GM19467 (cell line): ENCODE measurements around the gene MNAT1.
"Not testable (repeated sequence)": the region's sequence is repeated elsewhere in the genome, so short reads cannot be mapped to it uniquely, and the experiment has no call there.

Source experiments
- ATAC-seq: cut with Tn5 transposase; IDR thresholded peaks from one replicate; pipeline ENCODE4 v1.9.1; 2021; ENCODE audit warnings: mild to moderate bottlenecking, moderate library complexity; ENCODE audit not compliant: unreplicated experiment

Gene MNAT1

DNA sequence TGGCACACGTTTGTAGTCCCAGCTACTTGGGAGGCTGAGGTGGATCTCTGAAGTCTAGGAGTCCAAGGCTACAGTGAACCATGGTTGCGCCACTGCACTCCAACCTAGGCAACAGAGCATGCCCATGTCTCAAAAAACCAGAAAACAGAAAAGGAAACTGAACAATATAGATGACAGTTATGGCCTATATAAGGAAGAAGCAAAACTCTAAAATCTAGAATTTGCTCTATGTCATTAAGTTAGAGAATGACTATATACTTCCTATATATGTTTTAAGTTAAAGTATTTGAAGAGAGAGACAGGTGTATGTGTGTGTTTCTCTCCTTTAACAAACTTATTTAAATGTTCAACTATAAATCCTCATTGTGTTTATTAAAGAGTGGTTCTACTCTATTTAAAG is 65.8 kb downstream of the MNAT1 start:
- ATAC-seq, result no peak

DNA sequence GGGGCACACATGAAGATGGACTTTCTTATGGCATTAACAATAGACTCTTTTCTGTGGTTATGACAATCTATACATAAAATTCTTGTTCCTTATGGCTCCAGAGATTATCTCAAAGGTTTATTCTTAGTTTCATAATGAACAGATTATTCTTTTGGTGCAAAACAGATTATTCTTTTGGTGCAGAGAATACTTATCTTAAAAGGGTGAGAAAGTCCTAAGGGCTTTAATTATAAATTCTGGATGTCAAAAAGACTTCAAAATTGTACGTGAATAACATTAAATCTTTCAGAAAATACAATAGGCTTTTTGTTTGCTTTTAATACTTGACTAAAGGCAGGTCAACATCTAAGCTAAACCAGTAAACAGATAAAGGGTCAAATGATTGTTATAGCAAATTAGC is 69.3 kb downstream of the MNAT1 start:
- ATAC-seq, result no peak

DNA sequence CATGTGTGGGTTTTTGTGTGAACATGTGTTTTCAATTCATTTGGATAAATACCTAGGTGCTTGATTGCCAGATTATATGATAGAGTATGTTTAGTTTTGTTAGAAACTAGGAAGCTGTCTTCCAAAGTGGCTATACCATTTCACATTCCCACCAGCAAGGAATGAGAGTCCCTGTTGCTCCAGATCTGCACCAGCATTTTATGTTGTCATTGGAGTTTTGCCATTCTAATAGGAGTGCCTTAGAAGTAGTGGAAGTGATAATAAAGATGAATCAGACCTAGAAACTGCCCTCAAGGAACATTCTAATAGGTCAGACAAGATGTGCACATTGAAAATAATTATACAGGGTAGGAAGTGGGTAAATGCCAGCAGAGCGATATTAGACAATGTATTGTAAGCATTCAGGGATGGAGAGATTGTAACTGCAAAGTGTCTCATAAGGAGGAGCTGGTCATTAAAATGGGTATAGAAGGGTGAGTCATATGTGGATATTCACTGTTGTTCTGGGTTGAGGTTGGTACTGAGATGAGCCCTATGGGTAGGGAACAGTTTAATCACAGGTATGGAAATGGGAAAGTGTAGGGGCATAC is 71.4 kb downstream of the MNAT1 start:
- no peak for ATAC-seq

DNA sequence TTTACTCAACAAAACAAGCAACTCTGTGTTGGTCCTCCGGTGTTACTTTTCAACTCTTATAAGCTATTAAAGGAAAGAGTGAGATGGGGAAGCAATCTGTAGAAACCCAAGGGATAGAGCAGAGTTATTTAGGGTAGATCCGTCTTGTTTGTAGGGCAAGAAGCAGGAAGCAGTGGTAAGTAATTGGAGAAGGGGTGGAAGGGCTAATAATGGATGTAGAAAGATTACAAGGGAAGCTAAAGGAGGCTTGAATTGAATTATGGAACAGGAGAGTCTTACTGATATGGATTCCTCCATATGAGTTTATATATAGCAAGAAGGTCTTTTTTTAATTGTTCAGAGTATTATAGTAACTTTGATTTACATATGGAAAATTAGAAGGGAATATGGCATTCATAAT is 72.7 kb downstream of the MNAT1 start:
- ATAC-seq, result no peak

DNA sequence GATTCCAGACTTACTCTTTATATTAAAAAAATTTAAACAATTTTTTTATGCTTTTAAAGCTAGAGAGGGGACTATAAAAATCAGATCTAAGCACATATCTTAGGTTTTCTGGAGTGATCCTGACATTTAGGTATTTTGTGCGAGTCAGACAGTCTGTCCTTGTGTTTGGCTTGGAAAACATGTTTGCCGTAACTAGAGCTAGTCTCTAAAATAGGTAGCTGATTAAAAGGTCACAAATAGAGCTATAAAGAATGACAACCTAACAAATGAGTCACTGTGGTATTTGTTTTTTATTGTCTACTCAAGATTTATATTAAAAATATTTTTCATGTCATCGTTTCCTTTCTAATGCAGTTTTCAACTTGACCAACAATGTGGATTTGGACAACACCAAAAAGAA is 73.4 kb downstream of the MNAT1 start:
- ATAC-seq, result no peak

DNA sequence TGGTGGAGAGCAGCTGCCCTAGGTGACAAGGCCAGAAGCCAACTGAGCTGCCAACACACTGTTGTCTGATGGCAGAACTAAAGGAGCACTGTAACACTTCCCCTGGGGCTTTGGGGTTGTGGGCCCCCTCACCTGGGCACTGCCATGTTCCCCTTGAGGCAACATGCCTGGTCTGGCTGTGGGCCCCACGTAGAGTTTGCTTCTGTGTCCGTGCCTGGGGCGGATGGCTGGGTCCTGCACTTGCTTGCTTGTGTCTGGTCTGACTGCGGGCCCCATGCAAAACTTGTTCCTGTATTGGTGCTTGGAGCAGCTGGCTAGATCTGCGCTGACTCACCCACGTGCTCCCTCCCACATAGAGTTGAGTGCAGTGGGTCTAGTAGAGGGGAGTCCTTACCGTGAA is 78.4 kb downstream of the MNAT1 start:
- ATAC-seq, result no peak

DNA sequence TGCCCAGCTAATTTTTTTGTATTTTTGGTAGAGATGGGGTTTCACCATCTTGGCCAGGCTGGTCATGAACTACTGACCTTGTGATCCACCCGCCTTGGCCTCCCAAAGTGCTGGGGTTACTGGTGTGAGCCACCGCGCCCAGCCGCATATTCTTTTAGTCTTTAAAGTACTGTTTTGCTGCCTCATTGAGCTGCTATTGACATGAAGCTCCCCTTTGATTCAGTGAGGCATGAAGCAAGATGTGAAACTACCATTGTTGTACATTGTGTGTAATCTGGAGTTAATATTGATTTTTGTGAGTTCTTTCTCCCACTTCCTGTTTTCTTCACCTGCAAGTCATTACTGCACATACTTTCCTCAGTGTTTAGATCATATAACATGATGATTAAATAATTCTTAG is 80.8 kb downstream of the MNAT1 start:
- peak; percentile 97 for ATAC-seq

DNA sequence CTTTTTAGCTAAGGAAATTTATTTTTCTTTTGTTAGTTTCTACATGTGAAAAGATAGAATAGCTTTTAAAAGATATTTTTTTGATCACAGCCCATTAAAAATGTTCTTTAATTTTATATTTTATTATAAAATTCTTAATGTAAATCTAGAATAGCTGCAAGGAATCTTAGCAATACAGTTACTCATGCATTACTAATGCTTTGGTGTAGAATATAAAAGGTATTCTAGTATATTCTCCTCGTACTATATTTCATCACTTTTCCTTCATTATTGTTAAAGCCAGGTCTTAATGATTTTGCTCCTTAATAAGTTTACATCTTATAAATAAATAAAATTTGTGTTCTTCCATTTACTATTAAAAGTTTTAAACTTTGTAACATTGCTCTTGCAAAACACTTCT is 82.6 kb downstream of the MNAT1 start:
- no peak for ATAC-seq

DNA sequence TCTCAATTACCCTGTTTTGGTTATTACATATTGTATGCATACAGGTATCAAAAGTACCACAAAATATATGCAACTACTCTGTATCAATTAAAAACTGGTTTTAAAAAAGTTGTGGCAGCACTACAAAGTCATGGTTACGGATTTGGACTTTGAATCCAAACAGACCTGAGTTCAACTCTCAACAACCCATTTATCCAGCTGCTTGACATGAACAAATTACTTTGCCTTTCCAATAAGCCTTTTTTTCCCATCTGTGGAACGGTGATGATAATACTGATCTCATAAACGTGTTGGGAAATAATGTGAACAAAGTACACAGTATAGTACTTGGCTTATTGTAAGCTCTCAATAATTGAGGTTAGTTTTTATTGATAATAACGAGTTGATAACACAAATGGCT is 85.0 kb downstream of the MNAT1 start:
- no peak for ATAC-seq

DNA sequence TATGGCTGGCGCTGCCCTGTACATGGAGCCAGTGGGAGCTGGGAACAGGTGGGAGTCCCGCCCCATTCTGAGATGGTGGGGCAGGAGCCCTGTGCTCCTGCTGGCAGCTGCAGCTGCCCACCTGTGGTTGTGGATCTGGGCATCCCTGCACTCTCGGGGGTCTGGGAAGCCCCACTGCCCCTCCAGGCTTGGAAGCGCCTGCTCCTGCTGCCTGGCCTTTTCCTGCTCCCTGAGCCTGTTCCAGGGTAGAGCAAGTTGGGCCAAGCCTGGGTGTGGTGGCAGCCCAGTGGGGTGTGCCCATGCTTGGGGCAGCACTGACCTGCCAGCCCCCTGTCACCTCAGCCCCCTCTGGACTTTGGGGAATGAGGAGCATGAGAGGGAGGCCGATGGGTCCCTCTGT is 104.0 kb downstream of the MNAT1 start:
- ATAC-seq, result no peak

DNA sequence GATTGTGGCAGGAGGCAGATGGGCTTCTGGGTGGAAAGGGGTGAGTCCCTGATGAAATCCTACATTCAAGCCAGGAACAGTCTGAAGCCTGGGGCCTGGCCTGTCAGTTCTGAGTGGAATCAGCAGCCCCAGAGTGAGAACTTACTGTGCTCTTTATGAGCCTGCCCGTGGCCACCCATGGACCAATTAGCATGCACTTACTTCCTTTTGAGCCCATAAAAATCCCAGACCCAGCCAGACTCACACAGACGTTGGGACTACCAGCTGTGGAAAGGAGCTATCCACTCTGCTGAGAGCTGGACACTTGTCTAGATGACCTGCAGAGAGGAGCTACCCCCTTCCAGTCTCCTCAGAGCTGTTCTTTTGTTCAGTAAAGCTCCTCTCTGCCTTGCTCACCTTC is 104.5 kb downstream of the MNAT1 start:
- ATAC-seq, result no peak

DNA sequence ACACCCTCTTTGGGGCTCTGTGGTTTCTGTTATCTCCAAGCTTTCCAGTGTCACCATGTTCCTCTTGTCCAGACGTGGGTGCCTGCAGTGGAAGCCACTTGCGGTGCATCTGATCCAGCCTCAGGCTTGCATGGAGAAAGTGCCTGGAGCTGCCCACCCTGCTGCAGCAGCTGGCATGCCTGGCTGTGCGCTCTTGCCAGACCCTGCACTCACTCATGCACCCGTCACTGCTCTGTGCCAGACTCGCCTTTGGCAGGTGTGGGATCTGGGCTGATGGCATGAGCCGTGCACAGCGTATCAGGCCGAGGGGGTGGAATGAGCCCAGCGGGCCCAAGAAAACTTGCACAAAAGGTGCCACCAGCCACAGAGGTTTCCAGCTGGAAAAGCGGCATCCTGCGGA is 105.1 kb downstream of the MNAT1 start:
- no peak for ATAC-seq

DNA sequence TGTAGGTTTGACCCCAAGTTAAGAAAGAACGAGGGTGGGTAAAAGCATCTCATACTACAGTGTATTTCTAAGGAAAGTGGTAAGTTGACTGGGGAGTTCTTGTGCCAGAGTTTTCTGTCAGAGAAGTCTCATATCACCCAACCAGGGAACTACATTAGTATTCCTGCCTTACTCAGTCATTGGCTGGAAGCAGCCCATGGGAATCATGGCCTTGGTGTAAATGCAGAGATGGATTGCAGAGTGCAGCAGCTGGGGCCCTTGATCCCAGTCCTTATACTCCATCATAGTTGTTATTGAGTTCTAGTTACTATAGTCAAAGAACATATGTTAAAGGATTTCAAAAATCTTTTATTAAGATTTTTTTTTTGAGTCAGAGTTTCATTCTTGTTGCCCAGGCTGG is 105.8 kb downstream of the MNAT1 start:
- no peak for ATAC-seq

DNA sequence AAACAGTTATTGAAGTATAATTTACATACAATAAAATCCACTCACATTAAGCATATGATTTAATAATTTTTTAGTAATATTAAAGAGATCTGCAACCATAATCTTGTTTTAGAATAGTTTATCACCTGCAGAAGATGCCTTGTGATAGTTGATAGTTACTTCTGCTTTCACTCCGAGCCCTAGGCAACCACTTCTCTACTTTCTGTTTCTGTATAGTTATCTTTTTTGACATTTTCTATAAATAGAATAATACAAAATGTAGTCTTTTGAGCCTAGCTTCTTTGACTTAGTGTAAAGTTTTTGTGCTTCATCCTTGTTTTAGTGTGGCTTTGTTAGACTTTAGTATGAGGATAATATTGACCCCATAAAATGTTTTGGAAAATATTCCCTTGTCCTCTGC is 111.0 kb downstream of the MNAT1 start:
- ATAC-seq, result peak; percentile 95

DNA sequence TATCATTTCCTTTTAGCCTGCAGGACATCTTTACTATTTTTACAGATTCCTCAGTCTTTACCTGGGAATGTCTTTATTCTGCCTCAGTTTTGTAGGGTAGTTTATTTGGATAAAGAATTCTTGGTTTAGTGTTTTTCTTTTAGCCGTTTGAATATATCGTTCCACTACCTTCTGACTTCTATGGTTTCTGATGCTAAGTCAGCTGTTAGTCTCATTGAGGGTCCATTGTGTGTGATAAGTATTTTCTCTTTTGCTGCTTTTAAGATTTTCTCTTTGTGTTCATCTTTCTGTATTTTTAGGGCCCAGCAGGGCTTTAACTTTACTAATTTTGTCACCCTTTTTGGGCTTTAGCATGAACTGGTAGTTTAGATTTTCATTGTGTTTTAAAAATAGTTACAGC is 113.5 kb downstream of the MNAT1 start:
- no peak for ATAC-seq

DNA sequence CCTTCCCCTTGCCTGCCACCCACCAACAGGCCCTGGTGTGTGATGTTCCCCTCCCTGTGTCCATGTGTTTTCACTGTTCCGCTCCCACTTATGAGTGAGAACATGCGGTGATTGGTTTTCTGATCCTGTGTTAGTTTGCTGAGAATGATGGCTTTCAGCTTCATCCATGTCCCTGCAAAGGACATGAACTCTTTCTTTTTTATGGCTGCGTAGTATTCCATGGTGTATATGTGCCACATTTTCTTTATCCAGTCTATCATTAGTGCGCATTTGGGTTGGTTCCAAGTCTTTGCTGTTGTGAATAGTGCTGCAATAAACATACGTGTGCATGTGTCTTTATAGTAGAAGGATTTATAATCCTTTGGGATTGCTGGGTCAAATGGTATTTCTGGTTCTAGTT is 117.1 kb downstream of the MNAT1 start:
- not testable (repeated sequence) for ATAC-seq

DNA sequence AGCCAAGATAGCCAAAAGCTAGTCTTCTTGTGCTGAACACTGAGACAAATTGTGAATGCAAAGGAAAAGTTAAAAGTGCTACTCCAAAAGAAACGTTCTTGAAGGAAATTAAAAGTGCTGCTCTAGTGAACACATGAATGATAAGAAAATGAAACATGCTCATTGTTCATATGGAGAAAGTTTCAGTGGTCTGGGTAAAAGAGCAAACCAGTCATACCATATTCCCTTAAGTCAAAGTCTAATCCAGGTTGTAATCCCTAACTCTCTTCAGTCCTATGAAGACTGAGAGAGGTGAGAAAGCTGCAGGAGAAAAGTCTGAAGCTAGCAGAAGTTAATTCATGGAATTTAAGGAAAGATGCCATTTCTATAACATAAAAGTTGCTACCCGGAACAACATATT is 121.5 kb downstream of the MNAT1 start:
- no peak for ATAC-seq

DNA sequence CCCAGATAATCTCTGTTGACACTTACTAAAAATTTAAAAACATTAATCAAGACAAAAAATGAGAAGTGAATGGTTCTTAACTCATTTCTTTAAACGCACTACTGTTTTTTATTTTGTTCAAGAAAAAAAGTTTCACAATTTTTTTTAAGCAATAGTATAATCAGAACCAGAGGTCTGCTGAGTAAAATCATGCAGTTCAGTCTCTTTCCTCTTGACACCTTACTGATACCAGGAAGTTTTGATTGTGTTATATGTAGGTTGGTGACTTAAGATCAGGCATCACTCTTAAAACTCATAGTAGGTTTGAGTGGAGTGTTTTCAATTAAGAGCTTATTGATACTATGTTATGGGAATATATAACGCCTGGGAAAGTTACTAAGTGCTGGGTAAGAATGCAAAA is 125.0 kb downstream of the MNAT1 start:
- no peak for ATAC-seq

DNA sequence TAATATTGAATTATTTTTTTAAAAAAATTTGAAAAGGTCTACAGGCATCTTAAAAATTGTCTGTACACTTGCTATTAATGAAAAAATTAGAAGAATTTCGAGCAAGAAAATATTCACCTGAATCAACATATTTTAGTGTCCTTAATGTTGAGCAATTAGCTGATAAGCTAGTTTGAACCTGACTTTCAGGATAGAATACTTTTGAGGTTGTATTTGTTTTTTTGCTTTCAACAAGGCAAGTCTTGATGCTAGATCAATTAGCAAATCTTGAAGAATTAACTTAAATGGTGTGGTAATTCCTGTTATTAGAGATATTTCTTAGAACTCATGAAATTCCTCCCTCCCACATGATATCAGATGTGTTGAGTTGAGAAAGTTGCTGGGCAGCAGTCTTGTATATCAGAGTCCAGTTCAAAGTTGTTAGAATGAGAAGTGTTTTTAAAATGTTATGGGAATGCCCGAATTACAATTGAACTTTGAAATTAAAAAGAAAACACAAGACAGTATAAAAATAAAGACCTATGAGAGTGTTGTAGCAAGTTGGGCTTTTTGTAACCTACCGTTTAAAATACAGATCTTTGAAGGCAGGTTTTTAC is 127.1 kb downstream of the MNAT1 start:
- ATAC-seq, result no peak

DNA sequence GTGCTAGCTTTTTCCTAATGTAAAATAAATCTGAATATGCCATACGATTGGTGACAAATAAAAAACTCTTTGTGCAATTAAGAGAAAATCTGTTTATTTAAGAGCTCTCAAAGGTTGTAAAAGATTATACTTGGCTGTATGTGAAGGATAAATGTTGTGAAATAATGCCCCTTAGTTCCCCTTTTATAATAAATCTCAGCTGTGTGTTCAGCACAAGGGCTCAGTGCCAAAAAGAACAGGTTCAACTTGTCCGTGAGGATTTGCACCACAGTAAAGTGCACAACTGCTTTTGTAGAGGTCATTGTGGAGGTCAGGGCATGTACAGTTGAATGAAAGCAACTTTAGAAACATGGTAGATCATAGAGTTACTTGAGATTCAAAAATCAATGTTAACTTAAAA is 127.7 kb downstream of the MNAT1 start:
- ATAC-seq, result no peak

DNA sequence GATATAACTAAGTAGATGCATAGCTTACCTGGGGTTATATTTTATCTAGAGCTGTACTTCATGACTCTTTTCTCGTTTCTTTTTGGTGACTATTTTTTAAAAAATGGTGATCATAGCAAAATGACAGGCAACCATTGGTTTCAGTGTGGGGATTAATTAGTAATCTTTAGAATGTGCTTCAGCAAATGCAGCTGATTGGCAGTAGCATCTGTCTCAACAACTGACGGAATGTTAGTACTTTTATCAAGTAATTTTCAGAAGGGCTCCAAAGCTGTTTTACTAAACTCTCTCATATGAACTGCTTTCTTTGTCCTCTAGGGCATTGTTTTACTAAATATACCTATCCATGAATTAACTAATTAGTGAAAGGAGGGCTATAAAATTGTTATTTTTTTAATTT is 128.7 kb downstream of the MNAT1 start:
- ATAC-seq, result no peak

DNA sequence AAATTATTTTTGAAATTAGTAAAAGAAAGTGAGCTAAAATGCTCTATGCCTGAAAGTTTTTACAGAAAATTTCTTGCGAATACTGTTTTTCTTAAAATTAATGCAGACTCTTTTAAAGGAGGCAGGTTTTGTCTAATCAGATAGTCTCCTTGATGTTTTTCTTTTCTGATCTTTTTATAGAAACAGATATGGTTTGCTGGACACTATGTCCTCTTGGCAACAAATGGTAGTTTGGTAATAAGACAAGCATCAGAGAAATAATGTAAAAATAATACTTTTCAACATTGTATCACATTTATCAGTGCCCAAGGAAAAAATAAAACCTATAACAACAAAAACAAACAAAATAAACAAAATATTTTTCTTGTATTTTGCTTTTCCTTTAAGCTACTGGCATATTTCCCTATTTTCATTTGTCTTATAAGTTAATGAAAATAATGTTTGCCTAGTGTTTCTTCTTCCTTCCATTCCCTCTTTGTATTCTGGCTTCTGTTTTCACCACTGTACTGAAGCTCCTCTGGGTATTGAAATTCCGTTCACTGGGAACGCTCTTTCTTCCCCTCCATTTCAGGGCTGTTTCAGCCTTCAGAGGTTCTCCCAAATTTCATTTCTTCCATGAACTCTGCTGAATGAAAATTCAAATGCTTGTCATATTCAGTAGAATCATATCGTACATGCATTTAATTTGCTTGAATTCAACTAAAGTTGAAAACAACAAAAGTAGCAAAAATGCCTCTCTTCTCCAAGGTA is 131.0 kb downstream of the MNAT1 start:
- no peak for ATAC-seq
